ENCODE results near the gene FSHR. TPM values are rescaled to one million over a fixed set of nuclear protein-coding genes. Genes with fewer than 3 reads are reported as not detected.

The FSHR gene
- total RNA-seq, 2 donors from 2014 or later: not detected

DNA sequence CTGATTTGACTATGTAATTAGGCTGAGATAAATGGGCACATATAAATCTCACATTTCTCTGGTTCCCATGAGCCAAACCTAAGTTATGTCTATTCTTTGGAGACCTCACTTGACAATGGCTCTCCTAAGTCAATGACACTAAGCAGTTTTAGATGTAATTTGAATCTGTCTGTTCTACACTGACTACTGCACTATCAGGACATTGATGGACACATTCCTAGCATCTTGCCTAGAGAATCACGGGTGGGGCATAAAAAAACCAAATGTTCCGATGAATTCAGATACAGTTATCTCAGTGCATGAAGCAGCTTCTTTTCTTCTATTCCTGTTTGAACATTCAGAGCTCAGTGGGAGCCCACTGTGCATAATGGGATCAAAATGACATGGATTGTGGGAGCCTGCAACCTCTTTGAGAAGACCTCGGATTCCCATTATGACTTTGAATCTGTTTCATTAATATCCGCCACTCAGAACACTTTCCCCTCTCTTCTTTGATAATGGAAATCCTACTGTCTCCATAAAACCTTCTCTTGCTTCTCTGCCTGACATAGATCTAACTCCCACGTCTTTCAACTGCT lies 110.8 kb downstream of the FSHR start:
- H3K4me3 ChIP-seq: no peak overlapping the region
- no peak for ATAC-seq (ENCODE audit: insufficient number of reproducible peaks, low FRiP score, low read depth)
- H3K27ac ChIP-seq: no peak overlapping the region
- DNase-seq (ENCODE audit: low spot score): no peak
- H3K4me1 ChIP-seq (ENCODE audit: control insufficient read depth in 1 of 2, low read depth in 2 of 2): no peaks in the 10 kb centered on the region
- TF ChIP-seq, protein P1, sequence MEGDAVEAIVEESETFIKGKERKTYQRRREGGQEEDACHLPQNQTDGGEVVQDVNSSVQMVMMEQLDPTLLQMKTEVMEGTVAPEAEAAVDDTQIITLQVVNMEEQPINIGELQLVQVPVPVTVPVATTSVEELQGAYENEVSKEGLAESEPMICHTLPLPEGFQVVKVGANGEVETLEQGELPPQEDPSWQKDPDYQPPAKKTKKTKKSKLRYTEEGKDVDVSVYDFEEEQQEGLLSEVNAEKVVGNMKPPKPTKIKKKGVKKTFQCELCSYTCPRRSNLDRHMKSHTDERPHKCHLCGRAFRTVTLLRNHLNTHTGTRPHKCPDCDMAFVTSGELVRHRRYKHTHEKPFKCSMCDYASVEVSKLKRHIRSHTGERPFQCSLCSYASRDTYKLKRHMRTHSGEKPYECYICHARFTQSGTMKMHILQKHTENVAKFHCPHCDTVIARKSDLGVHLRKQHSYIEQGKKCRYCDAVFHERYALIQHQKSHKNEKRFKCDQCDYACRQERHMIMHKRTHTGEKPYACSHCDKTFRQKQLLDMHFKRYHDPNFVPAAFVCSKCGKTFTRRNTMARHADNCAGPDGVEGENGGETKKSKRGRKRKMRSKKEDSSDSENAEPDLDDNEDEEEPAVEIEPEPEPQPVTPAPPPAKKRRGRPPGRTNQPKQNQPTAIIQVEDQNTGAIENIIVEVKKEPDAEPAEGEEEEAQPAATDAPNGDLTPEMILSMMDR (IDR thresholded peaks at IDR 0.05): no peak
- no peaks in the 10 kb centered on the region for H3K9me3 ChIP-seq
- no peaks in the 10 kb centered on the region for H3K36me3 ChIP-seq
- H3K27me3 ChIP-seq (replicated peaks; ENCODE audit: insufficient read depth): no peaks in the 10 kb centered on the region

DNA sequence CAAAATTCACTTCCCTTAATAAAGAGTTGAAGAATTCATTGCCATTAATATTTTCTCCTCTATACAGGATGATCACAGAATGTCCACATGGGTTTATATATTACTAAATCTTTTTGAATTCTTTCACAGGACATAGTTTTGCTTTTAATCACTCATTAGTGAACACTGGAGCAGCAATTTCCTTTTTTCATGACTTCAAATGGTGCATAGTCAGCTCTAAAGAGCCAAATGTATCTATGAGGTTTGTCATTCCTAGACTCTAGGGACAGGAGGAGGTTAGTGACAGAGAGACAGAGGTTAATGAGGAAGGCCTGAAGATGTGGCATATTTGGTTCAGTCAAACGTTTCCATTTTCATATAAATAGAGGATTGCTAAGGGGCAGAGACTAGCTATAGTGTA lies 111.8 kb downstream of the FSHR start:
- H3K4me1 ChIP-seq (ENCODE audit: control insufficient read depth in 1 of 2, low read depth in 2 of 2): no peaks in the 10 kb centered on the region
- no peak overlapping the region for H3K4me3 ChIP-seq
- TF ChIP-seq, protein P1 (IDR thresholded peaks at IDR 0.05): no peak
- H3K36me3 ChIP-seq: no peaks in the 10 kb centered on the region
- H3K27ac ChIP-seq: no peak overlapping the region
- DNase-seq (ENCODE audit: low spot score) (no peak), ATAC-seq (ENCODE audit: insufficient number of reproducible peaks, low FRiP score, low read depth) (no peak)
- H3K9me3 ChIP-seq: no peaks in the 10 kb centered on the region
- no peaks in the 10 kb centered on the region for H3K27me3 ChIP-seq (replicated peaks; ENCODE audit: insufficient read depth)

DNA sequence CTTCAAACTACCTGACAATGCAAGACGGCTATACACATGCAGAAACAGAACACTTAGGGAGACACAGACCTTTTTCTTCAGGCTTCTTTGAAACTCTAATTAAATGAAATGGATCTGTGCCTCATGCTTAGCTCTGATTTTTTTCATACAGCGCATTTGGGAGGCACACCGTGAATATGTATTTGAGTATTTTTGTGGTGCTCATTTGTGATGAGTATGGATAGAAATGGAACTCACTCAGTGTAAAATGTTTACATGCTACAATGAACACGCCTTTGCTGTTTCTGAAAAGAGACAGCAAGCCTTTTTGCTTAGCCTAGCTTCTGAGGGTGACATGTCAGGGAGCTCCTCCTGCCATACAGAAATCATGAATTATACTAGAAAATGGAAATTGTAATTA lies 113.3 kb downstream of the FSHR start:
- Histone ChIP-seq H3K27ac (no peak overlapping the region), H3K4me3 (no peak overlapping the region), H3K27me3 (replicated peaks; ENCODE audit: insufficient read depth) (no peaks in the 10 kb centered on the region), H3K9me3 (no peaks in the 10 kb centered on the region), H3K36me3 (no peaks in the 10 kb centered on the region), H3K4me1 (ENCODE audit: control insufficient read depth in 1 of 2, low read depth in 2 of 2) (no peaks in the 10 kb centered on the region)
- ATAC-seq (ENCODE audit: insufficient number of reproducible peaks, low FRiP score, low read depth) (no peak), DNase-seq (ENCODE audit: low spot score) (no peak)
- TF ChIP-seq, protein P1 (IDR thresholded peaks at IDR 0.05): no peak

DNA sequence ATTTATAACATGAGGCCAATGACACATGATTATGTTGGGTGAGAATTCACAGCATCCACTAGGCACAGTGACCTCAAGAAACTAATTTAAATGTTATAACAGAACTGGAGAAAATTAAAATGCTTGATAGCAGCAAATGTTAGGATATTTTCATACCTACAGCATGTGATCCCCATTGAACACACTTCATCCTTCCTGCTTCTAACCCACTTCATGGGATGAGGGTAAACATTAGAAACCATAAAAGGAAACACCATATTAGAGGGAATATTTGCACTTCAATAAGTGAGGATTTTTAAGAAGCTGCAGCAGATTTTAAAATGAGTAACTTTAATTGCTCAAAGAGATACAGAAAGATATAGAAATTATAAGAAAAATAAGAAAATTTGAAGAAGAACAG lies 117.1 kb downstream of the FSHR start:
- ATAC-seq (ENCODE audit: insufficient number of reproducible peaks, low FRiP score, low read depth) (no peak), DNase-seq (ENCODE audit: low spot score) (no peak)
- Histone ChIP-seq H3K4me1 (ENCODE audit: control insufficient read depth in 1 of 2, low read depth in 2 of 2) (no peaks in the 10 kb centered on the region), H3K36me3 (no peaks in the 10 kb centered on the region), H3K9me3 (no peaks in the 10 kb centered on the region), H3K27ac (no peak overlapping the region), H3K27me3 (replicated peaks; ENCODE audit: insufficient read depth) (no peaks in the 10 kb centered on the region), H3K4me3 (no peak overlapping the region)
- TF ChIP-seq, protein P1 (IDR thresholded peaks at IDR 0.05): no peak

DNA sequence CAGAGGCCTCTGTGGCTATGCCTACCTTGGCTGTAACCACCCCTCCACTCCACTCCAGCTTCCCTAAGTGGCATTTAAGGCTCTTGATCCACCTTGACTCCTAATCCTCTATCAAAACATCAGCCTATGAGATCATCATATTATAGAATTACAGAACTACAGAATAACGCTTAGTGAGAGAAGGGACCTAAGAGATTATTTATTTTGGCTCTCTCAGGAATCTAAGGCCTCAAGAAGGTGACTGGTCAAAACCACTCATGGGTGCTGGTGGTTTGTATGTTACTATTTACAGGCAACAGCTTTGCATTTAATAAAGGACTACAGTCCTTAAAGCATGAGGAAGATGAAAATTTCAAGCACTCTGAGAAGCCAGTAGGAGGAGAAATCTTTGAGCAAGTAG lies 118.8 kb downstream of the FSHR start:
- TF ChIP-seq, protein P1 (IDR thresholded peaks at IDR 0.05): no peak
- no peak for DNase-seq (ENCODE audit: low spot score)
- ATAC-seq (ENCODE audit: insufficient number of reproducible peaks, low FRiP score, low read depth): no peak

More for the DNA sequence above, 118.8 kb downstream of the FSHR start:
- Histone ChIP-seq H3K9me3 (no peaks in the 10 kb centered on the region), H3K27me3 (replicated peaks; ENCODE audit: insufficient read depth) (no peaks in the 10 kb centered on the region), H3K4me3 (no peak overlapping the region), H3K4me1 (ENCODE audit: control insufficient read depth in 1 of 2, low read depth in 2 of 2) (no peaks in the 10 kb centered on the region), H3K27ac (no peak overlapping the region), H3K36me3 (no peaks in the 10 kb centered on the region)
